Spleen (tissue), 11 donors: ENCODE measurements around the gene WFDC2. TPM values are rescaled to one million over a fixed set of nuclear protein-coding genes. Genes with fewer than 3 reads are reported as not detected.
A peak's percentile ranks its signal among the peaks of the same experiment; 100 is the strongest.

Experiments
- DNase-seq: peaks from one replicate; pipeline ENCODE4 v3.0.0-alpha.2; 2020
- H3K27ac ChIP-seq, 8 donors: fragments of 200-600 bp; sonication (generic) in 7 of 8; 1 replicate in 4 of 8; 2 replicates in 4 of 8; pipeline versions ENCODE4 v1.5.0 to v1.8.0; 2016 to 2021; ENCODE audit warnings: inconsistent platforms in 4 of 8, mild to moderate bottlenecking in 4 of 8, moderate library complexity in 1 of 8
- H3K27me3 ChIP-seq, 7 donors: fragments of 200-600 bp; sonication (generic) in 6 of 7; replicated peaks in 1 of 7; 1 replicate in 4 of 7; 2 replicates in 3 of 7; pipeline versions ENCODE4 v1.5.0 to v1.8.0; 2016 to 2021; ENCODE audit warnings: inconsistent platforms in 3 of 7, mild to moderate bottlenecking in 1 of 7
- H3K36me3 ChIP-seq, 6 donors: fragments of 200-600 bp; sonication (generic) in 5 of 6; 1 replicate in 4 of 6; 2 replicates in 2 of 6; pipeline versions ENCODE4 v1.5.0 to v1.8.0; 2016 to 2021; ENCODE audit warnings: inconsistent platforms in 2 of 6
- H3K4me1 ChIP-seq, 6 donors: fragments of 200-600 bp; sonication (generic) in 5 of 6; 1 replicate in 3 of 6; 2 replicates in 3 of 6; pipeline versions ENCODE4 v1.5.0 to v1.8.0; 2016 to 2021; ENCODE audit warnings: inconsistent platforms in 3 of 6
- H3K4me3 ChIP-seq, 8 donors: fragments of 200-600 bp; sonication (generic) in 7 of 8; 1 replicate in 4 of 8; 2 replicates in 4 of 8; pipeline versions ENCODE4 v1.5.0 to v1.8.0; 2016 to 2021; ENCODE audit warnings: inconsistent platforms in 4 of 8, mild to moderate bottlenecking in 4 of 8, moderate library complexity in 2 of 8
- H3K9me3 ChIP-seq, 8 donors: fragments of 200-600 bp; sonication (generic) in 7 of 8; 1 replicate in 4 of 8; 2 replicates in 4 of 8; pipeline versions ENCODE4 v1.5.0 to v1.8.0; 2016 to 2021; ENCODE audit warnings: inconsistent platforms in 4 of 8
- CTCF ChIP-seq, 11 experiments: fragments of 200-600 bp in 7 of 11; fragments of 450-650 bp in 4 of 11; sonication (generic) in 4 of 11; IDR thresholded peaks in 8 of 11; conservative IDR thresholded peaks in 3 of 11; 1 replicate in 7 of 11; 2 replicates in 4 of 11; pipeline versions ENCODE4 v1.4.0 to v1.8.0; 2016 to 2021; ENCODE audit warnings: antibody characterized with exemption in 11 of 11, inconsistent platforms in 4 of 11, mild to moderate bottlenecking in 1 of 11
- POLR2A ChIP-seq, 3 donors: fragments of 450-650 bp; IDR thresholded peaks; one replicate each; pipeline ENCODE4 v1.5.1; 2017; ENCODE audit warnings: antibody characterized with exemption in 3 of 3, mild to moderate bottlenecking in 1 of 3
- POLR2AphosphoS5 ChIP-seq, 3 donors: sonication (generic); formaldehyde crosslinking; IDR thresholded peaks; one replicate each; pipeline ENCODE4 v1.5.1; 2017; ENCODE audit warnings: antibody characterized with exemption in 3 of 3
- WGBS, 5 donors: extraction: QIAGEN DNeasy Blood & Tissue Kit in 3 of 5; methylation state at CpG; one replicate each; pipeline versions ENCODE4 v1.1.5 to v1.1.7; 2013 to 2018; 5-methylcytosine and 5-hydroxymethylcytosine counted together
- intact Hi-C: fragments of 100-400 bp; cut with DNase I; formaldehyde crosslinking; loops from one replicate; pipeline ENCODE4 v1.15.0; 2023; ENCODE audit warnings: low total_unique reads
- polyA plus RNA-seq, 3 donors: library from polyadenylated mRNA; stranded (reverse); fragments of 200-250 nt; gene quantifications; one replicate each; pipeline ENCODE4 v1.2.1, GENCODE V29; 2013
- total RNA-seq, 7 donors: library from RNA; depleted of rRNA in 3 of 7; stranded (reverse); fragments of >200 nt in 3 of 7; fragmentation: NEBNext Ultra II Directional in 4 of 7; extraction: Animal tissue kit (Norgen Biotek cat#: 25700) in 4 of 7; gene quantifications; one replicate each; pipeline versions ENCODE4 v1.1.0 to v1.2.1, GENCODE V29; 2016 to 2021
- donor health status: healthy with polysubstance abuse.
- donor health status: DM: no; HTN: no; CAD: no; lungs with moderate emphysema.
- donor health status: DM: no; HTN: no; CAD: no.
- donor health status: Bipolar disorder and iron deficiency.
- donor health status: healthy.
- donor health status: DM: no; HTN: no; CAD: no.
- donor health status: DM: yes; HTN: yes; CAD: no.

Gene WFDC2
- total and polyA plus RNA-seq, 10 donors, result 0.35 to 1.5 (median 0.74) TPM; not detected in 5

GRCh38 chr20:45426320-45427016 lies 43.1 kb upstream of the WFDC2 start:
- no peak overlapping the region for H3K27ac ChIP-seq
- H3K9me3 ChIP-seq, result no peaks in the 10 kb centered on the region
- WGBS, 5 donors, result 88 to 92% (median 90%) methylated on average over 5 of the region's 5 CpGs
- no peaks in the 10 kb centered on the region for H3K27me3 ChIP-seq
- H3K4me1 ChIP-seq, result no peaks in the 10 kb centered on the region
- no peak for DNase-seq
- peaks cover 3 to 69% (median 57%) of the 10 kb centered on the region in 6 donors for H3K36me3 ChIP-seq
- H3K4me3 ChIP-seq, result no peak overlapping the region
- no peak for TF ChIP-seq POLR2A (IDR thresholded peaks at IDR 0.05)
- no peak for TF ChIP-seq POLR2AphosphoS5 (IDR thresholded peaks at IDR 0.05)
- TF ChIP-seq CTCF (IDR thresholded peaks at IDR 0.05 in 8 of 11, conservative IDR thresholded peaks at IDR 0.05 in 3 of 11), result no peak
- intact Hi-C loops, result no loop called here

- Histone ChIP-seq H3K36me3 (peaks cover 3 to 59% (median 46%) of the 10 kb centered on the region in 6 donors), H3K9me3 (no peaks in the 10 kb centered on the region), H3K27ac (no peak overlapping the region), H3K27me3 (no peaks in the 10 kb centered on the region), H3K4me3 (no peak overlapping the region), H3K4me1 (peaks cover 0 to 9% (median 7%) of the 10 kb centered on the region in 6 donors)
- 83 to 91% (median 84%) methylated on average over 12 to 14 of the region's 14 CpGs for WGBS, 5 donors
- intact Hi-C loops, result no loop called here
- TF ChIP-seq POLR2A (IDR thresholded peaks at IDR 0.05) (no peak), POLR2AphosphoS5 (IDR thresholded peaks at IDR 0.05) (no peak), CTCF (IDR thresholded peaks at IDR 0.05 in 8 of 11, conservative IDR thresholded peaks at IDR 0.05 in 3 of 11) (no peak)
- DNase-seq, result no peak
Measured at GRCh38 chr20:45427236-45428149, 42.1 kb upstream of the WFDC2 start.

- DNase-seq, result no peak
- H3K36me3 ChIP-seq, result peaks cover under 1 to 37% (median 26%) of the 10 kb centered on the region in 6 donors
- intact Hi-C loops, result no loop called here
- no peaks in the 10 kb centered on the region for H3K27me3 ChIP-seq
- H3K9me3 ChIP-seq, result no peaks in the 10 kb centered on the region
- no peak overlapping the region for H3K4me3 ChIP-seq
- H3K4me1 ChIP-seq, result peaks cover 0 to 19% (median 14%) of the 10 kb centered on the region in 6 donors
- TF ChIP-seq CTCF (IDR thresholded peaks at IDR 0.05 in 8 of 11, conservative IDR thresholded peaks at IDR 0.05 in 3 of 11) (no peak), POLR2AphosphoS5 (IDR thresholded peaks at IDR 0.05) (no peak), POLR2A (IDR thresholded peaks at IDR 0.05) (no peak)
- H3K27ac ChIP-seq, result no peak overlapping the region
- 80 to 89% (median 85%) methylated on average over 2 of the region's 2 CpGs for WGBS, 5 donors
Measured at GRCh38 chr20:45429618-45430017, 39.9 kb upstream of the WFDC2 start.

- WGBS, 5 donors, result 23 to 39% (median 30%) methylated on average over 5 of the region's 5 CpGs
- peak overlapping the region in 3 of 8 donors; percentile 50 to 61 (median 55) for H3K27ac ChIP-seq
- TF ChIP-seq POLR2AphosphoS5 (IDR thresholded peaks at IDR 0.05) (peak in 1 of 3 donors; percentile 29), POLR2A (IDR thresholded peaks at IDR 0.05) (no peak)
- H3K36me3 ChIP-seq, result peaks cover 0 to 13% (median 5%) of the 10 kb centered on the region in 6 donors
- no peaks in the 10 kb centered on the region for H3K27me3 ChIP-seq
- DNase-seq, result no peak
- no peaks in the 10 kb centered on the region for H3K9me3 ChIP-seq
- intact Hi-C loops, result no loop called here
- H3K4me3 ChIP-seq, result no peak overlapping the region
- peaks cover 0 to 35% (median 26%) of the 10 kb centered on the region in 6 donors for H3K4me1 ChIP-seq
Measured at GRCh38 chr20:45432294-45432693, 37.3 kb upstream of the WFDC2 start.
